Left lobe of liver (tissue), 2 donors: ENCODE results near the gene CDH9. TPM values are rescaled to one million over a fixed set of nuclear protein-coding genes. Genes with fewer than 3 reads are reported as not detected.
"Not testable (repeated sequence)": the region's sequence is repeated elsewhere in the genome, so short reads cannot be mapped to it uniquely, and the experiment has no call there.

Source experiments
- ATAC-seq: fragments of 200-7000 bp; cut with Tn5 transposase; one replicate; pipeline ENCODE4 v1.9.1; 2020; ENCODE audit warnings: mild to moderate bottlenecking, moderate library complexity
- DNase-seq: peaks from one replicate; pipeline ENCODE4 v3.0.0-alpha.2; 2020; ENCODE audit warnings: low spot score
- total RNA-seq: library from RNA; stranded (reverse); gene quantifications from one replicate; pipeline ENCODE4 v1.2.1, GENCODE V29; 2021
- donor health status: DM: no; HTN: no; CAD: no; lungs with moderate emphysema.
- donor health status: DM: no; HTN: yes; CAD: no.

The CDH9 gene
- total RNA-seq, 1 donor from 2014 or later, result not detected

GRCh38 chr5:26959290-26959689, 79.1 kb downstream of the CDH9 start:
- ATAC-seq (no peak), DNase-seq (no peak)

DNA sequence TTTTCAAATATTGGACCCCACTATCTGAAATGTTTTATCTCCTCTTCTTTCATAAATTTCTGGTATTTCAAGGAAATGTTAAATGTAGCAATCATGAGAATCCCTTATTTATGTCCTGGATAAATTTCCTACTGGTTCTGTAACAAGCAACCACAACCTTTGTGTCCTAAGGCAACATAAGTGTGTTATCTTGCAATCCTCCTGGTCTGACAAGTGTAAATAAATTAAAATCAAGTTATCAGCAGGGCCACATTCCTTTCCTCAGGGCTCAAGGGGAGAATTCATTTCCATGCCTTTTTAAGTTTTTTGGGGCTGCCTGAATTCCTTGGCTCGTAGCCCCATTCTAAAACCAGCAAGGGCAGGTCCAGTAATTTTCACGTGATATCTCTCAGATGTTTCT, 83.2 kb downstream of the CDH9 start:
- ATAC-seq (no peak), DNase-seq (no peak)

GRCh38 chr5:26948921-26949320, 89.5 kb downstream of the CDH9 start:
- no peak for ATAC-seq
- DNase-seq, result no peak

- ATAC-seq (no peak), DNase-seq (no peak)
Measured at GRCh38 chr5:26945901-26946300, 92.5 kb downstream of the CDH9 start.

DNA sequence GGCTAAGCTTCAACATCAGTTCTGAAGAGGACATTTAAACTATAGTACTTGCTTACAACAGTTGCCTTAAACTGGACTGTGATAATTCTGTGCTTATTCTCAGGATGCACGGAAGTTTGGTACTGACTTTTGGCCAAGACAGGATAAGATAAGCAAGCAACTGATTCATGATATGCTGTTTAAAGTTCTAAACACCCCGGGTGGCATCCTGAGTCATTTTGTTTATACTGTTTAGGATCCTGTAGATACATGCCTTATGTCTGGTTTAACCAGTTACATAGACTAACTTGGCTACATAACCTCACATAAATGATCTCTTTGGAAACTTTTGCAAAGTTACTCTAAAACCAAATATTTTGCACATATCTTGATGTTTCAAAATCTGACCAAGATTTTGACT, 95.9 kb downstream of the CDH9 start:
- no peak for DNase-seq
- ATAC-seq, result no peak

- no peak for ATAC-seq
- DNase-seq, result no peak
Measured at GRCh38 chr5:26940994-26941393, 97.4 kb downstream of the CDH9 start.

GRCh38 chr5:26932238-26932637, 106.1 kb downstream of the CDH9 start:
- no peak for ATAC-seq

GRCh38 chr5:26921439-26921838, 116.9 kb downstream of the CDH9 start:
- no peak for DNase-seq
- ATAC-seq, result no peak

More at GRCh38 chr5:26932238-26932637, 106.1 kb downstream of the CDH9 start:
- no peak for DNase-seq

DNA sequence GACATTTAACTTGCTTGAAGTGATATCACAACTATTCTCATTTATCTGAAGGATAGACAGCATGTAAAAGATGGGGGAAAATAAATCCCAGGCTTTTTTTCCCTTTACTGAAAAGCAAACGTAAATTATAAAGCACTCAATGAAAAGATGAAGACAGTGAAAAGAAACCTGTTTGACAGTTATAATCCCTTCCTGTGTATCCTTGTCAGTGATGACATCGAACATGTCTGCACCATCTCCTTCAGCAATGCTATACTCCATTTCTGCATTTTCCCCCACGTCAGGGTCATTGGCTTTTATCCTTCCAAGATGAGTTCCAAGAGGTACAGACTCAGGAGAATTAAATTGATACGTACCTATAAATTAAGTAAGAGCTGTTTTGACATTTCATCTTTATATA, 134.9 kb downstream of the CDH9 start:
- no peak for ATAC-seq

GRCh38 chr5:26894719-26895263, 143.6 kb downstream of the CDH9 start:
- ATAC-seq, result no peak

More for the DNA sequence above, 134.9 kb downstream of the CDH9 start:
- no peak for DNase-seq

DNA sequence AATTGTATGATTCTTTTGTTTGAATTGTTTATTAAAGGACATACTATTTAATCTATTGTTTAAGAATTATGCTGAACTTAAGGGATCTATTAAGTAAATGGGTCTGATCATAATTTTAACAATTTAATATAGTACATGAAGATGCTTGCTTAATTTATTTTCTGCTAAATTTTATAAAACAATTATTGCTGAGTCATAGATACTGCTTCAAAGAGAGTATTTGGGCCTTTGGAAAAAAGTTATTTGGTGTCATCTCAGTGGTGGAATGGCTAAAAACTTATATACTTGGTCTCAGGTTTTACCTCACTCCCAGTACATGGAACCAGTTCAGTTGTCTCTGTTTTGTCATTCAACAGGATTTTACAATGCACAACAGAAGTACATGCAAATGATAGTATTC, 145.3 kb downstream of the CDH9 start:
- DNase-seq (no peak), ATAC-seq (no peak)

More at GRCh38 chr5:26894719-26895263, 143.6 kb downstream of the CDH9 start:
- no peak for DNase-seq

DNA sequence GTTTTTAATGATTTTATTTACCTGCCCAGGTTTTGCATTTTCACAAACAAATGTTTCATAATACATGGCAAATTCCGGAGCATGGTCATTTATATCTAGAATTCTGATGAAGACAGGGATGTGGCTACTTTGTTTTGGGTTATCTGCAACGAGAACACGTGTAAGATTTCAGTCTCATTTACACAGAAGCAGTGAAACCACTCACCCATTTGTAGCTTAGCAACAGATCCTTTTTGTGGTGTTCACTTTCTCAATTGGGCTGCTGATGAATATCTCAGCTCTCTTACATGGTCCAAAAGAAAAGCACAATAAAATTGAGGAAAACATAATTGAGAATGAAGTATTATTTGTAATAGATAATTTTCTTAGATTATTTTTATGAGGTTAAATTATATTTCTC, 148.6 kb downstream of the CDH9 start:
- ATAC-seq (no peak), DNase-seq (no peak)

DNA sequence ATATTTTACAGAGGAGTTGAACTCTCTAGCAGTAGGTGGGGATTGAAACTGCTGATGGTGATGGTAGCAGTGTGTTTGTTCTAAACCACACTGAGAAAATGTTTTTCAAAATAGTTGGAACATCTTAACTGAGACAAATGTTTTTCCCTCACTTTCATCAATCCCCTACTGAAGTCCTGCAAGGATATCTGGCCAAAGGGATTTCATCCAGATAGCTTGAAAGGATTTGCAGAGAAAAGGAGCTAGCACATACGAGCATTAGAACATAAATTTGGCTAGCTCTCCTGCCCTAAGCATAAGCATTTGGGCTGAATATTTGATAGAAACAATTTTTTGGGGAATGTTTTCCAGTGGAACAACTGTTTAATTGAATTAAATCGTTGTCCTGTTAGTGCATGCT, 153.9 kb downstream of the CDH9 start:
- ATAC-seq (no peak), DNase-seq (no peak)

DNA sequence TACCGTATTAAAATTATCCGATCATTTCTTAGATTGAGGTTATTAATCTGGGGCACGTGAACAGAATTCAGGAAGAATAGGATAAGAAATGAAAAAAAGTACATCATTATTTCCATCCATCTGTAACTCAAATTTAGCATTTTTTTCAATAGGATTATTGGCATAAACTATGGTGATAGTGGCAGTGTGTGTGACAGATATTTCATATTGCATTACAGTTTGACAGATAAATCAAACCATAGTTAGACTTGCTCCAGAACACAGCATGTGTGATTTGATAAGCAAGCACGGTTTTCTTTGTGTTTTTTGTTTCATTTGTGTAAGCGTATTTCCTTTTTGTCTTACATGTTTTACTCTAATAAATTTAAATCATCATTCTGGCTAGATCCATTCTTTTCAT, 155.0 kb downstream of the CDH9 start:
- no peak for DNase-seq
- ATAC-seq, result no peak

DNA sequence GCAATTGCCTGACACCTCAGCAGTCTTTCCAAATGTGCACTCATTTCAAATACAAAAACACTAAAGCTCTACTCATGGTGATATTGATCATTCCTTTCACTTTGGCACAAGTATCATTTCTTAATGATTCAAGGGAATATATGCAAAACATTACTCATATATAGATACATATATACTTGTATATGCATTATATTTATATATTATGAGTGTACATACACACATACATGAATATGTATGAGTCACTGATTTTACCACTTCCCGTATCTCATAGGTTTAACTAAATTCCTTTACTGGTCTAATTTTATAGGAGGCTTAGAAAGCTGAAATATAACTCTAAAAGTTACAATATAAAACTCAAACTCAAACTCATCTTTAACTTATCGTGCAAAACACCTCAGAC, 156.5 kb downstream of the CDH9 start:
- DNase-seq (no peak), ATAC-seq (no peak)

DNA sequence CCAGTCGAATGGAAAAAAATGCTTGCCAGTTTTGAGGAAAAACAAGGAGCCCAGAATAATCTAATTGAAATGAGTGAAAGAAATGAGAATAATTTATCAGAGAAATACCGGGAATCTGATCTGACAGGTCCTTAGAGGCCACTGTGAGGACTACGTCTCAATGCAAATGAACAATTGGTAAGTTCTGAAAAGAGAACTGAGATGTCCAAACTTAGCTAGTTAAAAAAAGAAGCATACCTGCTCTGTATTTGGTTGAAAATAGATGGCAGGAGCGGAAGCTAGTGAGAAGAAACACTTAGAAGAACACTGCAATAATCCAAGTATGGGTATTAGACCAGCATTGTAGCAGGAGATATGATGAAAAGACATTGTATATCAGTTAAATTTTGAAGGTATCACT, 161.2 kb downstream of the CDH9 start:
- ATAC-seq, result no peak
- DNase-seq, result no peak

- DNase-seq (no peak), ATAC-seq (no peak)
Measured at GRCh38 chr5:26872337-26872736, 166.0 kb downstream of the CDH9 start.

DNA sequence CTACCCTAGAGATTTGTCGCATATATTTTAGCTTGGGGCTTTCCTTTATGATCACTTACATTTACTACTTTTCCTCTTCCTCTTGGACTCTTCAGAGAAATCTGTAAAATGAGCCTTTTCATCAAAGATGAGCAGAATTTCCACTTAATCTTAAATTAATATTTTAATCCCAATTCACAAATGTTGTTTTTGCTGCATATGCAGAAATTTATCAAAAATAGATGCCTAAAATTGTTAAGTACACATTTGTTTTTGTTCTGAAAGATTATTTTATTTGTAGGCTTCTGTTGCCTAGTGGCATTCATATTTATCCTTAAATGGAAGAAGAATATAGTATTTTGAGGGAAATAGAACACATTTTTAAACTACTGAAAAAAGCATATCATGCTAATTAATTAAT, 168.6 kb downstream of the CDH9 start:
- ATAC-seq (no peak), DNase-seq (no peak)

DNA sequence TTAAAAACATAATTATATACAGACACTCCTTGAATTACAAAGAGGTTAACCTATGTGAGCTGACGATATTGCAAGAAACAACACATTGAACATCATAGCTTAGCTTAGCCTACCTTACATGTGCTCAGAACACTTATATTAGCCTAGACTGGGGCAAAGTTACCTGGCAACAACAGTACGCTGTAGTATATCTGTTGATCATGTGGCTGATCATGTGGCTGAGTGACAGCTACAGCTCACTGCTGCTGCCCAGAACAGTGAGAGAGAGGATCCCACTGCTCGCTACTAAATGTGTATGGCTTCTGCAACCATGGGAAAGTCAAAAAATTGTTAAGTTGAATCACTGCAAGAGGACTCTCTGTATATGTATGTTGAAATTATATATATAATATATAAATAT, 169.9 kb downstream of the CDH9 start:
- ATAC-seq, result no peak
- DNase-seq, result no peak

- no peak for DNase-seq
Measured at GRCh38 chr5:26864061-26864460, 174.3 kb downstream of the CDH9 start.

GRCh38 chr5:26856238-26856637, 182.1 kb downstream of the CDH9 start:
- no peak for DNase-seq
- no peak for ATAC-seq

More at GRCh38 chr5:26864061-26864460, 174.3 kb downstream of the CDH9 start:
- ATAC-seq, result no peak

DNA sequence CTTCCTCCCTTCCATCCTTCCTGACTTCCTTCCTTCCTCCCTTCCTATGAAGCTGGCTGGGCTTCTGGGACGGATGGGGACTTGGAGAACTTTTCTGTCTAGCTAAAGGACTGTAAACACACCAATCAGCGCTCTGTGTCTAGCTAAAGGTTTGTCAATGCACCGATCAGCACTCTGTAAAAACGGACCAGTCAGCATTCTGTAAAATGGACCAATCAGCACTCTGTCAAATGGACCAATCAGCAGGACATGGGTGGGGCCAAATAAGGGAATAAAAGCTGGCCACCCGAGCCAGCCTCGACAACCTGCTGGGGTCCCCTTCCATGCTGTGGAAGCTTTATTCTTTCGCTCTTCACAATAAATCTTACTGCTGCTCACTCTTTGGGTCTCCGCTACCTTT, 185.9 kb downstream of the CDH9 start:
- not testable (repeated sequence) for DNase-seq, ATAC-seq

DNA sequence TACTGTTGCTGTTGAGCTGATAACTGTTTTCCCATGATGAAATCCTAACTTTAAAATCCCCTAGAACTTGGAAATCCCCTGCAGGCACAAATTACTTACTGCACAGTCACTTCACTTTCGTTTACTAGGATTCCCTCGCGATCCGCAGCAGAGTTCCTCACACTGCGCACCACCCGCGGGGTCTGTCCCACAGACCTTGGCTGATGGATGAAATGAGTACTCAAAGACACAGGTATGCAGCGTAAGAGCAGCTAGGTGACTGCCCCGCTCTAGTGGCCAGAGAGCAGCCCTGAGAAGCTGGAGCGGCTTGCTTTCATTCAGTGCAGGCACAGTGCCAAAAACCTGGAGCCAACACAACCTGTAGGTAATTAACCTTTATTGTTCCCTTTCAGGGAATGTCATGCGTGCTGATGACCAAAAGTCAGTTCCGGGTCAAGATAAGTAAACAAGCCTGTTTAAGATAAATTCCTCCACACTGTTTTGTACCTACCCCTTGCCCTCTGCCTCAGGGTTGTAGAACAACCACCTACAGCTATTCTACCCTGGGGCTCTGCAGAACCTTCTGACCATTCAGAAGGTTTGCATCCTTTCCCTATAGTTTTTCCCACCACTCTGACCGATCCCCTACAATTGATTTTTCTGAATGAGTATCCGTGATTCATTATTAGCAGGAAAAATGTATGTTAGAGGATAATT, 191.2 kb downstream of the CDH9 start:
- no peak for DNase-seq
- no peak for ATAC-seq
